HepG2 (cell line): Measurements from ENCODE around the gene PRR35. TPM values are rescaled to one million over a fixed set of nuclear protein-coding genes. Genes with fewer than 3 reads are reported as not detected.

Experiments used
- ATAC-seq: fragments of 200-7000 bp; cut with Tn5 transposase; 3 replicates; pipeline ENCODE4 v1.9.1; 2020; ENCODE audit warnings: mild to moderate bottlenecking, moderate library complexity
- BruUV-seq: library from RNA; stranded (reverse); fragments of 400-500 nt; replicated peaks from 2 replicates; lab custom pipeline; 2021; lab: Mats Ljungman, UMichigan
- CTCF ChIA-PET: fragments of 300-600 bp; formaldehyde crosslinking; extraction: SDS; loops from one replicate; lab custom pipeline; 2021; ENCODE audit warnings: low total read pairs, inconsistent platforms, low intra/inter-chr PET ratio; lab: Yijun Ruan, JAX
- POLR2A ChIA-PET: fragments of 350-600 bp; sonication (Branson Sonifier 250); formaldehyde crosslinking; loops from one replicate; lab custom pipeline; 2020; ENCODE audit warnings: antibody characterized with exemption, inconsistent platforms; lab: Yijun Ruan, JAX
- DNase-seq: peaks from one replicate; pipeline ENCODE4 v3.0.0-alpha.2; 2015; ENCODE audit warnings: low spot score
- FAIRE-seq: peaks from 3 replicates; lab custom pipeline; 2011; peaks lifted over from hg19 to GRCh38; lab: Jason Lieb, UNC
- H2AFZ ChIP-seq: one replicate; pipeline ENCODE4 v1.6.1; 2011; ENCODE audit warnings: low read length, inconsistent platforms
- H3K27ac ChIP-seq: fragments of 300-600 bp; 3 replicates; pipeline ENCODE4 v1.8.0; 2011; ENCODE audit warnings: mixed run types, mild to moderate bottlenecking, mixed read lengths, low read length, inconsistent platforms; ENCODE audit not compliant: insufficient read depth; ENCODE audit errors: extremely low read length
- H3K27me3 ChIP-seq, 2 experiments: fragments of 200-600 bp in 1 of 2; 2 replicates in 1 of 2; 3 replicates in 1 of 2; pipeline versions ENCODE4 v1.6.0 to v1.8.0; 2011; ENCODE audit warnings: low read length in 2 of 2, mild to moderate bottlenecking in 2 of 2, moderate library complexity in 2 of 2, inconsistent platforms in 1 of 2; ENCODE audit not compliant: insufficient read depth in 2 of 2, control insufficient read depth in 1 of 2
- H3K36me3 ChIP-seq, 2 experiments: fragments of 200-600 bp in 1 of 2; replicated peaks in 1 of 2; 2 replicates in 1 of 2; 3 replicates in 1 of 2; pipeline versions ENCODE4 v1.5.1 to v1.8.0; 2011; ENCODE audit warnings: low read length in 2 of 2, inconsistent platforms in 1 of 2; ENCODE audit not compliant: insufficient read depth in 2 of 2, control insufficient read depth in 1 of 2
- H3K4me1 ChIP-seq: 2 replicates; pipeline ENCODE4 v1.5.1; 2012; ENCODE audit warnings: low read length, inconsistent platforms; ENCODE audit not compliant: insufficient read depth
- H3K4me2 ChIP-seq: 2 replicates; pipeline ENCODE4 v1.6.0; 2011; ENCODE audit warnings: low read depth, low read length, inconsistent platforms
- H3K4me3 ChIP-seq, 3 experiments: fragments of 200-600 bp in 1 of 3; sonication (generic), shearing (Covaris generic) in 1 of 3; replicated peaks in 1 of 3; 2 replicates each; pipeline ENCODE4 v1.5.1; 2011 to 2016; ENCODE audit warnings: low read length in 3 of 3, inconsistent platforms in 2 of 3, low read depth in 2 of 3, mild to moderate bottlenecking in 2 of 3, control low read depth in 1 of 3, mixed read lengths in 1 of 3; ENCODE audit not compliant: insufficient read depth in 1 of 3
- H3K79me2 ChIP-seq: one replicate; pipeline ENCODE4 v1.6.1; 2011; ENCODE audit warnings: low read length, inconsistent platforms; ENCODE audit not compliant: insufficient read depth
- H3K9ac ChIP-seq: 2 replicates; pipeline ENCODE4 v1.6.0; 2011; ENCODE audit warnings: mild to moderate bottlenecking, low read depth, low read length, inconsistent platforms; ENCODE audit not compliant: insufficient read depth
- H3K9me3 ChIP-seq: 2 replicates; pipeline ENCODE4 v1.5.1; 2012; ENCODE audit warnings: mild to moderate bottlenecking, low read length
- H4K20me1 ChIP-seq: 2 replicates; pipeline ENCODE4 v1.6.0; 2011; ENCODE audit warnings: inconsistent platforms, mild to moderate bottlenecking, low read length, moderate library complexity; ENCODE audit not compliant: insufficient read depth
- HMGXB3 ChIP-seq: sonication (generic); formaldehyde crosslinking; IDR thresholded peaks from 2 replicates; pipeline ENCODE4 v1.4.0; 2020; ENCODE audit warnings: missing genetic modification reagents, borderline replicate concordance
- IKZF1 ChIP-seq: fragments of 450-650 bp; IDR thresholded peaks from 2 replicates; pipeline ENCODE4 v1.7.1; 2016
- MAF1 ChIP-seq: sonication (generic); formaldehyde crosslinking; IDR thresholded peaks from 2 replicates; pipeline ENCODE4 v1.5.0; 2020; ENCODE audit warnings: missing genetic modification reagents, borderline replicate concordance
- NFATC3 ChIP-seq: sonication (generic); formaldehyde crosslinking; IDR thresholded peaks from 2 replicates; pipeline ENCODE4 v1.5.1; 2020; ENCODE audit warnings: mild to moderate bottlenecking, missing genetic modification reagents
- ZBTB4 ChIP-seq: sonication (generic); formaldehyde crosslinking; IDR thresholded peaks from 2 replicates; pipeline ENCODE4 v1.4.0; 2020; ENCODE audit warnings: missing genetic modification reagents, mild to moderate bottlenecking, borderline replicate concordance
- ZNF350 ChIP-seq: sonication (generic); formaldehyde crosslinking; IDR thresholded peaks from 2 replicates; pipeline ENCODE4 v1.4.0; 2020; ENCODE audit warnings: mild to moderate bottlenecking, low read depth, missing genetic modification reagents, borderline replicate concordance
- ZSCAN30 ChIP-seq: sonication (generic); formaldehyde crosslinking; IDR thresholded peaks from 2 replicates; pipeline ENCODE4 v1.5.0; 2020; ENCODE audit warnings: mild to moderate bottlenecking, missing genetic modification reagents
- WGBS: methylation state at CpG from one replicate; pipeline ENCODE4 v1.1.6; 2017; ENCODE audit warnings: low lambda C conversion rate; 5-methylcytosine and 5-hydroxymethylcytosine counted together
- in situ Hi-C: cut with HindIII; loops from 2 replicates; pipeline ENCODE4 v1.10.0; 2017; ENCODE audit warnings: low pct_unique_long_range_greater_than_20kb; ENCODE audit not compliant: extremely low pct_ligation_motif_present
- intact Hi-C: fragments of 100-400 bp; cut with micrococcal nuclease; formaldehyde crosslinking; loops from one replicate; pipeline ENCODE4 v1.10.0; 2022; ENCODE audit not compliant: unreplicated experiment
- polyA plus RNA-seq, 8 experiments: library from polyadenylated mRNA; depleted of rRNA in 3 of 8; stranded (reverse) in 7 of 8; unstranded in 1 of 8; fragments of >200 nt; fragmentation: Illumina TruSeq in 4 of 8; extraction: Trizol in 4 of 8; gene quantifications; 2 replicates each; pipeline versions ENCODE4 v1.2.1 to v1.2.3, GENCODE V29; 2011 to 2016; ENCODE audit warnings: low read depth in 4 of 8, missing spikeins in 1 of 8, mixed read lengths in 1 of 8; ENCODE audit not compliant: insufficient read depth in 1 of 8
- total RNA-seq, 5 experiments: library from RNA; depleted of rRNA; stranded (reverse); fragments of >200 nt; fragmentation: Illumina TruSeq; extraction: Trizol; gene quantifications; 2 replicates each; pipeline ENCODE4 v1.2.3, GENCODE V29; 2016; ENCODE audit warnings: low read depth in 1 of 5
- TF ChIP-seq, protein P1 (sequence below): sonication (generic); formaldehyde crosslinking; IDR thresholded peaks from 2 replicates; pipeline ENCODE4 v1.4.0; 2020; ENCODE audit warnings: missing genetic modification reagents
- TF ChIP-seq, protein P2 (sequence below): sonication (generic); formaldehyde crosslinking; IDR thresholded peaks from 2 replicates; pipeline ENCODE4 v1.5.1; 2020; ENCODE audit warnings: mild to moderate bottlenecking, moderate library complexity, missing genetic modification reagents

The PRR35 gene
- total and polyA plus RNA-seq, 2 of the 13 experiments (the other 11 are each of a cell fraction or from before 2014, with no cell fraction given) = 0.07 to 0.16 TPM

DNA sequence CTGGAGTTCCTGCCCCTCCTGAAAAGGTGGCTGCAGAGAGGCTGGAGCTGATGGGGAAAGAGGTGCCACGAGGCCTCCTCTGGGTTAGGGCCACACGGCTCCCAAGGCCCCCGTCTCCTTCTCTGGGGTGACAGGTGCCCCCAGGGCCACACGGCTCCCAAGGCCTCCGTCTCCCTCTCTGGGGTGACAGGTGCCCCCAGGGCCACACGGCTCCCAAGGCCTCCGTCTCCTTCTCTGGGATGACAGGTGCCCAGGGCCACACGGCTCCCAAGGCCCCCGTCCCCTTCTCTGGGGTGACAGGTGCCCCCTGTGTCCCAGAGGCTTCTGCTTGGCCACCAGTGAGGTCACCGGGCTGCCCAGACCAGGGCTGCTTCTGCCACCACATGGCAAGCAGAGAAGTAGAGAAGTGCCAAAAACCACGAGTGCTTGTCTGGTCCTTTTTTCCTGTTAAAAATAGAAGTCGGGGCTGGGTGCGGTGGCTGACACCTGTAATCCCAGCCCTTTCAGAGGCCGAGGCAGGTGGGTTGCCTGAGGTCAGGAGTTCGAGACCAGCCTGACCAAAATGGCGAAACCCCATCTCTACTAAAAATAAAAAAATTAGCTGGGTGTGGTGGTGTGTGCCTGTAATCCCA is 28.6 kb upstream of the PRR35 start:
- FAIRE-seq = no peak
- Histone ChIP-seq H4K20me1 (peaks cover 18% of the 10 kb centered on the region; the same call in 1 of the 2 replicates), H3K4me1 (peaks cover 57% of the 10 kb centered on the region), H3K9ac (no peak overlapping the region), H3K79me2 (peaks cover 80% of the 10 kb centered on the region), H2AFZ (no peak overlapping the region), H3K27me3 (no peaks in the 10 kb centered on the region; a peak in 1 of 5 replicates), H3K9me3 (no peaks in the 10 kb centered on the region), H3K4me3 (no peak overlapping the region), H3K4me2 (no peak overlapping the region), H3K36me3 (peaks cover 2 to 5% of the 10 kb centered on the region in 2 experiments; a peak in 3 of 5 replicates), H3K27ac (no peak overlapping the region)
- intact Hi-C loops (loop anchor here (5.0 kb wide), 1 partner anchor 36 kb away; the partner anchor contains the start of genes NHLRC4 and PIGQ), in situ Hi-C loops (no loop called here)
- no peak for DNase-seq
- 95% methylated on average over 14 of the region's 16 CpGs for WGBS
- POLR2A ChIA-PET = interaction anchor here (1.0 to 3.1 kb wide), 2 partner anchors 11 to 12 kb away, joined by 3 to 17 read pairs; no protein-coding TSS in a partner anchor
- BruUV-seq = no TSS peak
- no peak for ATAC-seq
- CTCF ChIA-PET = no interaction called here
- TF ChIP-seq ZNF350 (CRISPR knock-in tag) (no peak), ZSCAN30 (no peak), MAF1 (no peak), IKZF1 (no peak), NFATC3 (CRISPR knock-in tag) (no peak), HMGXB3 (CRISPR knock-in tag) (no peak), ZBTB4 (CRISPR knock-in tag) (no peak)
- TF ChIP-seq, protein P1, sequence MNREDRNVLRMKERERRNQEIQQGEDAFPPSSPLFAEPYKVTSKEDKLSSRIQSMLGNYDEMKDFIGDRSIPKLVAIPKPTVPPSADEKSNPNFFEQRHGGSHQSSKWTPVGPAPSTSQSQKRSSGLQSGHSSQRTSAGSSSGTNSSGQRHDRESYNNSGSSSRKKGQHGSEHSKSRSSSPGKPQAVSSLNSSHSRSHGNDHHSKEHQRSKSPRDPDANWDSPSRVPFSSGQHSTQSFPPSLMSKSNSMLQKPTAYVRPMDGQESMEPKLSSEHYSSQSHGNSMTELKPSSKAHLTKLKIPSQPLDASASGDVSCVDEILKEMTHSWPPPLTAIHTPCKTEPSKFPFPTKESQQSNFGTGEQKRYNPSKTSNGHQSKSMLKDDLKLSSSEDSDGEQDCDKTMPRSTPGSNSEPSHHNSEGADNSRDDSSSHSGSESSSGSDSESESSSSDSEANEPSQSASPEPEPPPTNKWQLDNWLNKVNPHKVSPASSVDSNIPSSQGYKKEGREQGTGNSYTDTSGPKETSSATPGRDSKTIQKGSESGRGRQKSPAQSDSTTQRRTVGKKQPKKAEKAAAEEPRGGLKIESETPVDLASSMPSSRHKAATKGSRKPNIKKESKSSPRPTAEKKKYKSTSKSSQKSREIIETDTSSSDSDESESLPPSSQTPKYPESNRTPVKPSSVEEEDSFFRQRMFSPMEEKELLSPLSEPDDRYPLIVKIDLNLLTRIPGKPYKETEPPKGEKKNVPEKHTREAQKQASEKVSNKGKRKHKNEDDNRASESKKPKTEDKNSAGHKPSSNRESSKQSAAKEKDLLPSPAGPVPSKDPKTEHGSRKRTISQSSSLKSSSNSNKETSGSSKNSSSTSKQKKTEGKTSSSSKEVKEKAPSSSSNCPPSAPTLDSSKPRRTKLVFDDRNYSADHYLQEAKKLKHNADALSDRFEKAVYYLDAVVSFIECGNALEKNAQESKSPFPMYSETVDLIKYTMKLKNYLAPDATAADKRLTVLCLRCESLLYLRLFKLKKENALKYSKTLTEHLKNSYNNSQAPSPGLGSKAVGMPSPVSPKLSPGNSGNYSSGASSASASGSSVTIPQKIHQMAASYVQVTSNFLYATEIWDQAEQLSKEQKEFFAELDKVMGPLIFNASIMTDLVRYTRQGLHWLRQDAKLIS (CRISPR knock-in tag) = no peak
- TF ChIP-seq, protein P2, sequence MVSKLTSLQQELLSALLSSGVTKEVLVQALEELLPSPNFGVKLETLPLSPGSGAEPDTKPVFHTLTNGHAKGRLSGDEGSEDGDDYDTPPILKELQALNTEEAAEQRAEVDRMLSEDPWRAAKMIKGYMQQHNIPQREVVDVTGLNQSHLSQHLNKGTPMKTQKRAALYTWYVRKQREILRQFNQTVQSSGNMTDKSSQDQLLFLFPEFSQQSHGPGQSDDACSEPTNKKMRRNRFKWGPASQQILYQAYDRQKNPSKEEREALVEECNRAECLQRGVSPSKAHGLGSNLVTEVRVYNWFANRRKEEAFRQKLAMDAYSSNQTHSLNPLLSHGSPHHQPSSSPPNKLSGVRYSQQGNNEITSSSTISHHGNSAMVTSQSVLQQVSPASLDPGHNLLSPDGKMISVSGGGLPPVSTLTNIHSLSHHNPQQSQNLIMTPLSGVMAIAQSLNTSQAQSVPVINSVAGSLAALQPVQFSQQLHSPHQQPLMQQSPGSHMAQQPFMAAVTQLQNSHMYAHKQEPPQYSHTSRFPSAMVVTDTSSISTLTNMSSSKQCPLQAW (CRISPR knock-in tag) = no peak
